Subcutaneous adipose tissue (tissue), 4 donors: Measurements from ENCODE around the gene EYS. TPM values are rescaled to one million over a fixed set of nuclear protein-coding genes. Genes with fewer than 3 reads are reported as not detected.

Experiments
- total RNA-seq, 4 donors: library from RNA; depleted of rRNA; stranded (reverse); fragments of >200 nt; gene quantifications; one replicate each; pipeline ENCODE4 v1.1.0, GENCODE V29; 2016
- TF ChIP-seq, protein P1 (sequence below): fragments of 450-650 bp; IDR thresholded peaks from one replicate; pipeline ENCODE4 v1.5.1; 2016; ENCODE audit warnings: low read depth, mild to moderate bottlenecking, control low read depth, antibody characterized with exemption, moderate library complexity

EYS gene
- total RNA-seq, 4 donors from 2014 or later, result 0.17 to 3.8 (median 0.82) TPM

- TF ChIP-seq, protein P1, sequence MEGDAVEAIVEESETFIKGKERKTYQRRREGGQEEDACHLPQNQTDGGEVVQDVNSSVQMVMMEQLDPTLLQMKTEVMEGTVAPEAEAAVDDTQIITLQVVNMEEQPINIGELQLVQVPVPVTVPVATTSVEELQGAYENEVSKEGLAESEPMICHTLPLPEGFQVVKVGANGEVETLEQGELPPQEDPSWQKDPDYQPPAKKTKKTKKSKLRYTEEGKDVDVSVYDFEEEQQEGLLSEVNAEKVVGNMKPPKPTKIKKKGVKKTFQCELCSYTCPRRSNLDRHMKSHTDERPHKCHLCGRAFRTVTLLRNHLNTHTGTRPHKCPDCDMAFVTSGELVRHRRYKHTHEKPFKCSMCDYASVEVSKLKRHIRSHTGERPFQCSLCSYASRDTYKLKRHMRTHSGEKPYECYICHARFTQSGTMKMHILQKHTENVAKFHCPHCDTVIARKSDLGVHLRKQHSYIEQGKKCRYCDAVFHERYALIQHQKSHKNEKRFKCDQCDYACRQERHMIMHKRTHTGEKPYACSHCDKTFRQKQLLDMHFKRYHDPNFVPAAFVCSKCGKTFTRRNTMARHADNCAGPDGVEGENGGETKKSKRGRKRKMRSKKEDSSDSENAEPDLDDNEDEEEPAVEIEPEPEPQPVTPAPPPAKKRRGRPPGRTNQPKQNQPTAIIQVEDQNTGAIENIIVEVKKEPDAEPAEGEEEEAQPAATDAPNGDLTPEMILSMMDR, result no peak
Observed at GRCh38 chr6:65537600-65537999, 169.4 kb downstream of the EYS start.

GRCh38 chr6:65531533-65531932, 175.5 kb downstream of the EYS start:
- TF ChIP-seq, protein P1, result no peak

DNA sequence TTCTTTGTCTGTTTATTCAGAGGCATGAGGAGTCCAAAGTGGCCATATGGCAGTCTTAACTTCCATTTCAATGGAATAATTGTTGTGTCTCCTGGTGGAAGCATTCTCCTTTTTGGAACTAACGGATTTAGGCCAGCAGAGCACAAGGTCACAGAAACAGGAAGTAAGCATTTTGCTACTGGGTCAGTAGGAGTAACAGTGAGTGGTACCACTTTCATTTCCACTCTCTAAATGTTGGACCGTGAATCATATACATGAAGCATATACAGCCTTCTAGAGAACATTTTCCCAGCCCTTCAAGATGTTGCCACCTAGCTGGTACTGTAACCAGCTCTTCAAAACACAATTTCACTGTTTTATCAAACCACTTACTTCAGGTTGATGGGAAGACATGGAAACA, 182.8 kb downstream of the EYS start:
- TF ChIP-seq, protein P1, result no peak

- TF ChIP-seq, protein P1, result no peak
Observed at GRCh38 chr6:65505736-65506135, 201.3 kb downstream of the EYS start.

DNA sequence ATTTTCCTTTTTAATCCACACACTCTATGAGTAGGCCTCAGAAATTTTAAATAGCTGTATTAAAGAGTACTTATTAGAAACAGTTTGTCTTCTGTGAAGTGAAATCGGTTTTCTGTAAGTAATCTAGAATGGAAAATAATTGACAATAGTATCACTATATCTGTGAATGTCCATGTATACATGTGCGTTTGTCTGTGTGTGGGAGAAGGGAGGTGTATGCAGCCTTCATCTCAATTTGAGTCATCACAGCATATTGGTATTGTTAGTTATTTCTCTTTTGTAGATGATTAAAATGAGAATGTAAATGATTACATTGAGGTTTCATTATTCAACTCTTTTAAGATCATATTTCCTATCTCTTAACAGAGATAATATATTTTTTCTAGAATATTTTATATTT, 206.0 kb downstream of the EYS start:
- TF ChIP-seq, protein P1, result no peak

- TF ChIP-seq, protein P1, result no peak
Observed at GRCh38 chr6:65469650-65470049, 237.4 kb downstream of the EYS start.

DNA sequence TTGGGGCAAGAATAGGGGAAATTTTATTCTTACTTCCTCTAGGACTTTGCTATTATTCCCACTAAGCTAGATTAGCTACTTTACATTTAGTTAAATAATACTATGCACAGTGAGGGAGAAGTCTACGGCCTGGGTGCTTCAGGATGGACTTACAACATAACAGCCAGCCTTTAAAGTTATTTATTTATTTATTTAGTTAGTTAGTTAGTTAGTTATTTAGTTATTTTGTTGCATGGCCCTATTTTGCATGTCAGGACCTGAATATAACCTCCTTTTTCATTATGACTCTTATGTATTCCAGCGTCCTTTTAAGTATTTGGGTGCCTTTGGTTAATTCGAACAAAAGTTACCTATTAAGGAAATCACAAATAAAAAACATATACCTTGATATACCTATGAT, 238.7 kb downstream of the EYS start:
- TF ChIP-seq, protein P1, result no peak
